Mucosa of descending colon (tissue), 3 donors: ENCODE results near the gene MON1B. TPM values are rescaled to one million over a fixed set of nuclear protein-coding genes. Genes with fewer than 3 reads are reported as not detected.
"Not testable (repeated sequence)": the region's sequence is repeated elsewhere in the genome, so short reads cannot be mapped to it uniquely, and the experiment has no call there.

Source experiments
- ATAC-seq: fragments of 200-7000 bp; cut with Tn5 transposase; one replicate; pipeline ENCODE4 v1.9.1; 2020; ENCODE audit warnings: mild to moderate bottlenecking, moderate library complexity
- DNase-seq, 3 donors: peaks; one replicate each; pipeline ENCODE4 v3.0.0-alpha.2; 2020
- H3K36me3 ChIP-seq: fragments of 200-600 bp; one replicate; pipeline ENCODE4 v1.8.0; 2021; ENCODE audit warnings: low read depth, mild to moderate bottlenecking
- H3K4me1 ChIP-seq: fragments of 200-600 bp; one replicate; pipeline ENCODE4 v1.8.0; 2021; ENCODE audit warnings: low read depth, mild to moderate bottlenecking
- H3K4me3 ChIP-seq: fragments of 200-600 bp; one replicate; pipeline ENCODE4 v1.8.0; 2021; ENCODE audit warnings: mild to moderate bottlenecking
- H3K9me3 ChIP-seq: fragments of 200-600 bp; one replicate; pipeline ENCODE4 v1.8.0; 2021; ENCODE audit warnings: mild to moderate bottlenecking
- intact Hi-C, 2 donors: fragments of 100-400 bp; cut with DNase I in 1 of 2; cut with micrococcal nuclease in 1 of 2; formaldehyde crosslinking; loops; one replicate each; pipeline versions ENCODE4 v1.11.0 to v1.11.1; 2022; cut with DNase I, micrococcal nuclease
- total RNA-seq, 3 donors: library from RNA; stranded (reverse); fragmentation: NEBNext Ultra II Directional in 2 of 3; extraction: Animal tissue kit (Norgen Biotek cat#: 25700) in 2 of 3; gene quantifications; one replicate each; pipeline versions ENCODE4 v1.2.1 to v1.2.4, GENCODE V29; 2021 to 2023
- TF ChIP-seq, protein P1 (sequence below): fragments of 200-600 bp; IDR thresholded peaks from one replicate; pipeline ENCODE4 v1.8.0; 2022; ENCODE audit warnings: antibody characterized with exemption, mild to moderate bottlenecking
- donor health status: DM: no; HTN: no; CAD: no; lungs with moderate emphysema.
- donor health status: DM: no; HTN: no; CAD: no.
- donor health status: DM: no; HTN: yes; CAD: no.

MON1B gene
- total RNA-seq, 3 donors from 2014 or later, result 54.8 to 83.8 (median 72.7) TPM

DNA sequence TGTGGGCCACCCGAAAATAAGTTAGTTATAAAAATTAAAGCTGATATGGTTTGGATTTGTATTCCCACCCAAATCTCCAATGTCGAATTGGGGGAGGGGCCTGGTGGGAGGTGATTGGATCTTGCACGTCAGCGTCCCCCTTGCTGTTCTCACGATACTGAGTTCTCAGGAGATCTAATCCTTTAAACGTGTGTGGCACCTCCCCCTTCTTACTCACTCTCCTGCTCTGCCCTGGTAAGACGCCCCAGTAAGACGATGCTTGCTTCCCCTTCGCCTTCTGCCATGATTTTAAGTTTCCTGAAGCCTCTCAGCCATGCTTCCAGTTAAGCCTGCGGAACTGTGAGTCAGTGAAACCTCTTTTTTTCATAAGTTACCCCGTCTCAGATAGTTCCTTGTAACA, 43.6 kb downstream of the MON1B start:
- Histone ChIP-seq H3K36me3 (no peaks in the 10 kb centered on the region), H3K4me1 (no peaks in the 10 kb centered on the region), H3K9me3 (no peaks in the 10 kb centered on the region), H3K4me3 (no peak overlapping the region)
- DNase-seq (no peak), ATAC-seq (no peak)
- intact Hi-C loops, result loop anchor here in 1 of 2 donors (5.0 kb wide), 1 partner anchor 348 kb away; no protein-coding TSS in a partner anchor
- TF ChIP-seq, protein P1, sequence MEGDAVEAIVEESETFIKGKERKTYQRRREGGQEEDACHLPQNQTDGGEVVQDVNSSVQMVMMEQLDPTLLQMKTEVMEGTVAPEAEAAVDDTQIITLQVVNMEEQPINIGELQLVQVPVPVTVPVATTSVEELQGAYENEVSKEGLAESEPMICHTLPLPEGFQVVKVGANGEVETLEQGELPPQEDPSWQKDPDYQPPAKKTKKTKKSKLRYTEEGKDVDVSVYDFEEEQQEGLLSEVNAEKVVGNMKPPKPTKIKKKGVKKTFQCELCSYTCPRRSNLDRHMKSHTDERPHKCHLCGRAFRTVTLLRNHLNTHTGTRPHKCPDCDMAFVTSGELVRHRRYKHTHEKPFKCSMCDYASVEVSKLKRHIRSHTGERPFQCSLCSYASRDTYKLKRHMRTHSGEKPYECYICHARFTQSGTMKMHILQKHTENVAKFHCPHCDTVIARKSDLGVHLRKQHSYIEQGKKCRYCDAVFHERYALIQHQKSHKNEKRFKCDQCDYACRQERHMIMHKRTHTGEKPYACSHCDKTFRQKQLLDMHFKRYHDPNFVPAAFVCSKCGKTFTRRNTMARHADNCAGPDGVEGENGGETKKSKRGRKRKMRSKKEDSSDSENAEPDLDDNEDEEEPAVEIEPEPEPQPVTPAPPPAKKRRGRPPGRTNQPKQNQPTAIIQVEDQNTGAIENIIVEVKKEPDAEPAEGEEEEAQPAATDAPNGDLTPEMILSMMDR, result no peak

DNA sequence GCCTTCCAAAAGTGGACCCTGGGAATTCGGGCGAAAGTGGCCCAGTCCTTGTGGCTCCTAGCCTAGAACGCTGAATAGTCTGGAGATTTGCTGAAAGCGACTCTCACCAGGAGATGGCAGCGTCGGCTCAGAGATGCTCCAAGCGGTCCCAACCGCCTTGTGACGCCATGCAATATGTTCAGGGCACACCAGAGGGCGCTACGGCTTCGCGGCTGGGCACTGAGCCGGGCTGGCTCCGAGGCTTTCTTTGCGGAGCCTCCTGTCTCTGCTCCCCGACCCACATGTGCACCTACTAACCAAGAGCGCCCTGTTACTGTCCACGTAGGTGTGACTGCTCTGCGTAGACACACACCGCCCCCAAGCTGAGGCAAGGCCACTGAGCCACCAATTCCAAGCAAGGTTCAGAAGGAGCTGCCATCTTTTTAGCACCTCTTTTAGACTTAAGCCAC, 45.1 kb downstream of the MON1B start:
- ATAC-seq, result peak; percentile 100
- TF ChIP-seq, protein P1, result peak; percentile 95
- Histone ChIP-seq H3K36me3 (no peaks in the 10 kb centered on the region), H3K9me3 (no peaks in the 10 kb centered on the region), H3K4me3 (no peak overlapping the region), H3K4me1 (no peaks in the 10 kb centered on the region)
- intact Hi-C loops, result loop anchor here (1.0 to 5.0 kb wide), 2 partner anchors 346 to 348 kb away; no protein-coding TSS in a partner anchor
- peak; percentile 80 to 92 (median 91) for DNase-seq

DNA sequence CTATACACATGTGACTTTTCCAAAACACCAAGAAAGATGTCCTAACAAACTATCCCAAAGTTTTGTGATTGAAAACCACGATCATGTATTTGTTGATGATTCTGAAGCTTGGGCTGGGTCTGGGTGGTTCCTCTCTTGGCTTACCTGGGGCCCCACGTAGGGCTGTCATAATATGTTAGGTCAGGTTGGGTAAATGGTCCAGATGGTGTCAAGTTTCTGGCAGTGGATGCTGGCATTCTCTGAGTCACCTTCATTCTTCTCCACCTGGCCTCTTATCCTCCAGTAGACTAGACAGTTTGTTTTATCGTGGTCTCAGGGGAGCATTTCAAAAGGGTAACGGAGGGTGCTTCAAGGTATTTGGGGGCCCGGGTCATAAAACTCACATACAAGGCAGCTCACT, 47.6 kb downstream of the MON1B start:
- H3K4me1 ChIP-seq, result no peaks in the 10 kb centered on the region
- TF ChIP-seq, protein P1, result no peak
- no peaks in the 10 kb centered on the region for H3K9me3 ChIP-seq
- H3K4me3 ChIP-seq, result no peak overlapping the region
- ATAC-seq (no peak), DNase-seq (no peak)
- no peaks in the 10 kb centered on the region for H3K36me3 ChIP-seq
- intact Hi-C loops, result loop anchor here in 1 of 2 donors (5.0 kb wide), 1 partner anchor 344 kb away; no protein-coding TSS in a partner anchor

DNA sequence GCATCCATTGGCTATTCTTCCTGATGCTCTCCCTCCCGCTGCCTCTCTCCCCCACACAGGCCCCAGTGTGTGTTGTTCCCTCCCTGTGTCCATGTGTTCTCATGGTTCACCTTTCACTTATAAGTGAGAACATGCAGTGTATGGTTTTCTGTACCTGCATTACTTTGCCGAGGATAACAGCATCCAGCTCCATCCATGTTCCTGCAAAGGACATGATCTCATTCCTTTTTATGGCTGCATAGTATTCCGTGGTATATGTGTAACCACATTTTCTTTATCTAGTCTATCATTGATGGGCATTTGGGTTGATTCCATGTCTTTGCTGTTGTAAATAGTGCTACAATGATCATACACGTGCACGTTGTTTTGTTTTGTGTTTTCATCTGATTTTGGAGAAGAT, 51.5 kb downstream of the MON1B start:
- ATAC-seq, DNase-seq, H3K9me3 ChIP-seq, H3K4me1 ChIP-seq, intact Hi-C loops, H3K4me3 ChIP-seq, H3K36me3 ChIP-seq: not testable (repeated sequence)

DNA sequence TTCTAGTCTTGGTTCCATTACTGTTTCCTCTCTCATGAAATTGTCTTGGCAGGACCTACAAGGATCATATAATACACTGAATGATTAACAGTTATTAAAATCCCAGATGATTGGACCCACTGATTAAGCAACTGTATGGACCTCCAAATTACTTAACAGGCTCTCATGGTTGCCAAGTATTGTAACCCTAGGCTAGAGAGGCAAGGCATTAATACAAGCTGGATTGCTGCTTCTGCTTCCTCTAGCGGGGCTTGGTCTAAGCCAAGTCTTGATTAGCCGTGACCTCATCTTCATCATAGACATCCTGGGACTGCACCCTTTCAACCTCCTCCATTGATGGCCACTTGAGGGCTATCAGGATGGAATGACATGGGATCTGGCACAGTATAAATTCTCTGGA, 55.2 kb downstream of the MON1B start:
- Histone ChIP-seq H3K4me1 (no peaks in the 10 kb centered on the region), H3K36me3 (no peaks in the 10 kb centered on the region), H3K4me3 (no peak overlapping the region), H3K9me3 (no peaks in the 10 kb centered on the region)
- ATAC-seq (no peak), DNase-seq (no peak)
- TF ChIP-seq, protein P1, result no peak
- intact Hi-C loops, result no loop called here

DNA sequence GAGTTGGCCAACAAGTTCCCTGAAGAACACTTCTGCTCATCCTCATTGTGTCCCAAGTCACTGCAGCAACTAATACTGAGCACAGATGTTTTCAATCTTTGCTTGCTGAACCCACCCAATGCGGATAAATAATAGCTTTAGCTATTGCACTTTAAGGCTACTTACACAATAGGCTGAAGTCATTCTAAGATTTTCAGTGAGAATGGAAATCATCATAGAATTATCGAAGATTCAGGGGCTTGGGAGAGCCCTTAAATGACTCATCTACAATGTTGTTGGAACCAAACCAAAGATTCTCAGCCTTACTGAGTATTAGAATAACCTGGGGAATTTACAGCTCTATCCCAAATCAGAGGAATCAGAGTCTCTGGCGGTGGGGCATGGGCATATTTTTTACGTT, 59.4 kb downstream of the MON1B start:
- TF ChIP-seq, protein P1, result no peak
- no peaks in the 10 kb centered on the region for H3K4me1 ChIP-seq
- H3K4me3 ChIP-seq, result no peak overlapping the region
- no peaks in the 10 kb centered on the region for H3K36me3 ChIP-seq
- no peak for ATAC-seq
- intact Hi-C loops, result no loop called here
- no peaks in the 10 kb centered on the region for H3K9me3 ChIP-seq
- no peak for DNase-seq

Other genes with a start within 250 kb of the MON1B start
- 1 to 10 TPM; 1.7 to 6.3 (median 2.7) TPM for gene SYCE1L, start 8.2 kb downstream of the MON1B start, total RNA-seq
- gene ADAMTS18, start 243.8 kb downstream of the MON1B start, total RNA-seq, result under 1 TPM in 2 of 3 donors, not detected in 1; 0.20 to 0.22 TPM